NCI-H1930 (cell line): ENCODE results near the gene UTP20.
A peak's percentile ranks its signal among the peaks of the same experiment; 100 is the strongest.
"Not testable (repeated sequence)": the region's sequence is repeated elsewhere in the genome, so short reads cannot be mapped to it uniquely, and the experiment has no call there.

ENCODE experiments used
- DNase-seq, 2 experiments: peaks; one replicate each; lab custom pipeline; 2025; lab: John Stamatoyannopoulos, UW

UTP20 gene

GRCh38 chr12:101327051-101327450, 47.1 kb downstream of the UTP20 start:
- no peak for DNase-seq

GRCh38 chr12:101327546-101327945, 47.6 kb downstream of the UTP20 start:
- DNase-seq: no peak

GRCh38 chr12:101328917-101329316, 49.0 kb downstream of the UTP20 start:
- no peak for DNase-seq

- no peak for DNase-seq
These were observed 50.7 kb downstream of the UTP20 start for GRCh38 chr12:101330631-101331030.

- DNase-seq: no peak
These were observed 56.5 kb downstream of the UTP20 start for GRCh38 chr12:101336437-101336836.

GRCh38 chr12:101338087-101338486, 58.2 kb downstream of the UTP20 start:
- DNase-seq: no peak

- DNase-seq: no peak
These were observed 64.0 kb downstream of the UTP20 start for GRCh38 chr12:101343893-101344292.

GRCh38 chr12:101351682-101352081, 71.8 kb downstream of the UTP20 start:
- DNase-seq: no peak

- no peak for DNase-seq
These were observed 76.9 kb downstream of the UTP20 start for GRCh38 chr12:101356794-101357193.

GRCh38 chr12:101361455-101361854, 81.5 kb downstream of the UTP20 start:
- DNase-seq: no peak

GRCh38 chr12:101368016-101368415, 88.1 kb downstream of the UTP20 start:
- no peak for DNase-seq

- no peak for DNase-seq
These were observed 92.5 kb downstream of the UTP20 start for GRCh38 chr12:101372431-101372830.

- no peak for DNase-seq
These were observed 95.7 kb downstream of the UTP20 start for GRCh38 chr12:101375573-101375972.

- no peak for DNase-seq
These were observed 99.2 kb downstream of the UTP20 start for GRCh38 chr12:101379149-101379548.

- DNase-seq: not testable (repeated sequence)
These were observed 111.3 kb downstream of the UTP20 start for GRCh38 chr12:101391181-101391580.

GRCh38 chr12:101407049-101407435, 127.1 kb downstream of the UTP20 start:
- no peak for DNase-seq

- peak; percentile 76 to 93 for DNase-seq
These were observed 127.8 kb downstream of the UTP20 start, which contains the start of gene ARL1 for GRCh38 chr12:101407436-101408345. TSS of gene ARL1 (minus strand) at chr12:101407772. CDS start at chr12:101407645, 127 bp downstream.

GRCh38 chr12:101410169-101410568, 130.3 kb downstream of the UTP20 start:
- not testable (repeated sequence) for DNase-seq

GRCh38 chr12:101414533-101415119, 134.7 kb downstream of the UTP20 start:
- peak; percentile 36 to 64 for DNase-seq

GRCh38 chr12:101415228-101415627, 135.3 kb downstream of the UTP20 start:
- DNase-seq: no peak

- not testable (repeated sequence) for DNase-seq
These were observed 142.2 kb downstream of the UTP20 start for GRCh38 chr12:101422066-101422465.

GRCh38 chr12:101424620-101425019, 144.7 kb downstream of the UTP20 start:
- DNase-seq: no peak

GRCh38 chr12:101430456-101430855, 150.6 kb downstream of the UTP20 start:
- DNase-seq: no peak
